Hepatocyte (in vitro differentiated cells): ENCODE measurements around the gene TTLL12.

ENCODE experiments used
- EZH2 ChIP-seq: fragments of 200-600 bp; sonication (generic); IDR thresholded peaks from 2 replicates; pipeline ENCODE4 v1.6.1; 2016; ENCODE audit warnings: antibody characterized with exemption, mild to moderate bottlenecking, borderline replicate concordance
- TF ChIP-seq, protein P1 (sequence below): fragments of 200-600 bp; sonication (generic); IDR thresholded peaks from 2 replicates; pipeline ENCODE4 v1.5.1; 2016; ENCODE audit warnings: antibody characterized with exemption, mild to moderate bottlenecking; ENCODE audit not compliant: poor library complexity

DNA sequence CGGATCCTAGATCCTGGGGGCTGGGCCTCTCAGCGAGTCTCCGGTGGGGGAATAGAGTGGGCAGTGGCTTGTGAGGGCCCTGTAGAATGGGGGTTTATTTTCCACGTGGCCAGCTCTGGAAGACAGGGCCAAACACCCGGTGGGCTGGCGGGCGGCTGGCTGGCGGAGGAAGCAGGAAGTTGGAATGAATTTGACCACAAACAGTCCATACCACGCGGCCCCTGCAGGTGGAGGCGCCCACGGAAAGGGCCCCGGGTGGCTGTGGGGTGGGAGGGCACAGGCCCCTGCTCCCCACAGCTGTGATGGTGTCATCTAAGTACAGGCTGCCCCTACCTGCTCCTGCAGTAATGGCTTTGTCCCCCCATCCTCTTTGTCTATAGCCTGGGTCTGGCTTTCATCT is 58.8 kb downstream of the TTLL12 start:
- TF ChIP-seq EZH2, result no peak
- TF ChIP-seq, protein P1, sequence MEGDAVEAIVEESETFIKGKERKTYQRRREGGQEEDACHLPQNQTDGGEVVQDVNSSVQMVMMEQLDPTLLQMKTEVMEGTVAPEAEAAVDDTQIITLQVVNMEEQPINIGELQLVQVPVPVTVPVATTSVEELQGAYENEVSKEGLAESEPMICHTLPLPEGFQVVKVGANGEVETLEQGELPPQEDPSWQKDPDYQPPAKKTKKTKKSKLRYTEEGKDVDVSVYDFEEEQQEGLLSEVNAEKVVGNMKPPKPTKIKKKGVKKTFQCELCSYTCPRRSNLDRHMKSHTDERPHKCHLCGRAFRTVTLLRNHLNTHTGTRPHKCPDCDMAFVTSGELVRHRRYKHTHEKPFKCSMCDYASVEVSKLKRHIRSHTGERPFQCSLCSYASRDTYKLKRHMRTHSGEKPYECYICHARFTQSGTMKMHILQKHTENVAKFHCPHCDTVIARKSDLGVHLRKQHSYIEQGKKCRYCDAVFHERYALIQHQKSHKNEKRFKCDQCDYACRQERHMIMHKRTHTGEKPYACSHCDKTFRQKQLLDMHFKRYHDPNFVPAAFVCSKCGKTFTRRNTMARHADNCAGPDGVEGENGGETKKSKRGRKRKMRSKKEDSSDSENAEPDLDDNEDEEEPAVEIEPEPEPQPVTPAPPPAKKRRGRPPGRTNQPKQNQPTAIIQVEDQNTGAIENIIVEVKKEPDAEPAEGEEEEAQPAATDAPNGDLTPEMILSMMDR, result no peak
